Testis (tissue), 3 donors: ENCODE results near the gene ELK3. TPM values are rescaled to one million over a fixed set of nuclear protein-coding genes. Genes with fewer than 3 reads are reported as not detected.

Experiments
- DNase-seq: peaks from one replicate; pipeline ENCODE4 v3.0.0-alpha.2; 2019
- H3K27ac ChIP-seq, 2 donors: fragments of 200-600 bp; sonication (generic); one replicate each; pipeline ENCODE4 v1.5.1; 2019
- H3K27me3 ChIP-seq: fragments of 200-600 bp; sonication (generic); one replicate; pipeline ENCODE4 v1.5.1; 2019
- H3K36me3 ChIP-seq: fragments of 200-600 bp; sonication (generic); one replicate; pipeline ENCODE4 v1.5.1; 2017; ENCODE audit warnings: low read depth; ENCODE audit errors: missing control alignments
- H3K4me1 ChIP-seq: fragments of 200-600 bp; sonication (generic); one replicate; pipeline ENCODE4 v1.5.1; 2019
- H3K4me3 ChIP-seq, 2 donors: fragments of 200-600 bp; sonication (generic); one replicate each; pipeline ENCODE4 v1.5.1; 2017 to 2019
- H3K9me3 ChIP-seq: fragments of 200-600 bp; sonication (generic); one replicate; pipeline ENCODE4 v1.5.1; 2017
- CTCF ChIP-seq, 3 experiments: fragments of 450-650 bp in 2 of 3; fragments of 200-600 bp in 1 of 3; sonication (generic) in 1 of 3; IDR thresholded peaks; one replicate each; pipeline ENCODE4 v1.5.1; 2016 to 2019; ENCODE audit warnings: antibody characterized with exemption in 3 of 3, mild to moderate bottlenecking in 2 of 3, moderate library complexity in 1 of 3
- POLR2A ChIP-seq: fragments of 450-650 bp; IDR thresholded peaks from one replicate; pipeline ENCODE4 v1.6.1; 2017; ENCODE audit warnings: antibody characterized with exemption, mild to moderate bottlenecking, moderate library complexity
- WGBS, 2 donors: methylation state at CpG; one replicate each; pipeline ENCODE4 v1.1.5; 2018; 5-methylcytosine and 5-hydroxymethylcytosine counted together
- intact Hi-C: fragments of 100-400 bp; cut with DNase I; formaldehyde crosslinking; loops from one replicate; pipeline ENCODE4 v1.15.1; 2023; ENCODE audit warnings: low total_unique reads
- polyA plus RNA-seq: library from polyadenylated mRNA; stranded (reverse); fragments of 350-450 nt; fragmentation: Illumina TruSeq; extraction: RNeasy Lipid Tissue Mini Kit (QIAGEN cat#74804); gene quantifications from one replicate; pipeline ENCODE4 v1.2.3, GENCODE V29; 2014; ENCODE audit warnings: low read depth, low replicate concordance; ENCODE audit not compliant: insufficient read depth
- total RNA-seq, 2 donors: library from RNA; depleted of rRNA; stranded (reverse); fragments of >200 nt; gene quantifications; one replicate each; pipeline ENCODE4 v1.2.3, GENCODE V29; 2016

ELK3 gene
- total and polyA plus RNA-seq, 3 donors from 2014 or later, result 11.3 to 17.1 (median 15.4) TPM

DNA sequence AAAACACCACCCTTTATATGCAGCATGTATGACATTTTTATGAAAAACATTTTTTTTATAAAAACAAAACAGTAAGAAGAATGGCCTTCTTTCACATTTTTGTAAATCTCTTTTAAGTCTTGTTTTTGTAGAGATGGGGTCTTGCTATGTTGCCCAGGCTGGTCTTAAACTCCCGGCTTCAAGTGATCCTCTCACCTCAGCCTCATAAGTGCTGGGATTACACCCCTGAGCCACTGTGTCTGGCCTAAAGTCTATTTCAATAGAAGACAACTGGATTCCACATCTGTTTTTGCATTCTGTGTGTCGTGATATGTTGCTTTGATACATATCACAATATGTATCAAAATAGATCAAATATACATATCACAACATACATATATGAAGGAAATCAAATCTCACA lies 98.9 kb downstream of the ELK3 start:
- Histone ChIP-seq H3K4me3 (no peak overlapping the region), H3K36me3 (no peaks in the 10 kb centered on the region), H3K4me1 (no peaks in the 10 kb centered on the region), H3K27ac (no peak overlapping the region), H3K27me3 (no peaks in the 10 kb centered on the region), H3K9me3 (no peaks in the 10 kb centered on the region)
- TF ChIP-seq CTCF (IDR thresholded peaks at IDR 0.05) (no peak), POLR2A (no peak)
- 90 to 95% methylated on average over 2 of the region's 2 CpGs for WGBS, 2 donors
- no peak for DNase-seq
- intact Hi-C loops, result no loop called here

DNA sequence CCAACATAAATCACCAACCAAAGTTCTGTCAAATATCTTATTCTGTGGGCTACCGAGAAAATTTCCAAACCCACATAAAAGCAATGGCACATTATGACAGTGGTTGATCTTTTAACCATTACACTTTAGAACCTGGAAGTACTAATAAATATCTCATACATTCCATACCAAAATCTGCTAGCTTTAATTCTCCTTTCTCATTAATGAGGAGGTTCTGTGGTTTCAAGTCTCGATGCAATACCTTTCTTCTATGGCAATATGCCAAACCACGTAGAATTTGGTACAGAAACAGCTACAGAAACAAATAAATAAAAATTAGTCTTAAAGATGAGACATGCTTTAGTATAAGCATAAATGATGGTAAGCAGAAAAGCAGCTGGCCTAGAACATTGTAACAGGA lies 100.7 kb downstream of the ELK3 start:
- no peak overlapping the region for H3K4me3 ChIP-seq
- no peak overlapping the region for H3K27ac ChIP-seq
- H3K9me3 ChIP-seq, result no peaks in the 10 kb centered on the region
- 76 to 84% methylated on average over 3 of the region's 3 CpGs for WGBS, 2 donors
- DNase-seq, result no peak
- no peaks in the 10 kb centered on the region for H3K27me3 ChIP-seq
- no peaks in the 10 kb centered on the region for H3K4me1 ChIP-seq
- intact Hi-C loops, result no loop called here
- TF ChIP-seq CTCF (IDR thresholded peaks at IDR 0.05) (no peak), POLR2A (no peak)
- no peaks in the 10 kb centered on the region for H3K36me3 ChIP-seq

DNA sequence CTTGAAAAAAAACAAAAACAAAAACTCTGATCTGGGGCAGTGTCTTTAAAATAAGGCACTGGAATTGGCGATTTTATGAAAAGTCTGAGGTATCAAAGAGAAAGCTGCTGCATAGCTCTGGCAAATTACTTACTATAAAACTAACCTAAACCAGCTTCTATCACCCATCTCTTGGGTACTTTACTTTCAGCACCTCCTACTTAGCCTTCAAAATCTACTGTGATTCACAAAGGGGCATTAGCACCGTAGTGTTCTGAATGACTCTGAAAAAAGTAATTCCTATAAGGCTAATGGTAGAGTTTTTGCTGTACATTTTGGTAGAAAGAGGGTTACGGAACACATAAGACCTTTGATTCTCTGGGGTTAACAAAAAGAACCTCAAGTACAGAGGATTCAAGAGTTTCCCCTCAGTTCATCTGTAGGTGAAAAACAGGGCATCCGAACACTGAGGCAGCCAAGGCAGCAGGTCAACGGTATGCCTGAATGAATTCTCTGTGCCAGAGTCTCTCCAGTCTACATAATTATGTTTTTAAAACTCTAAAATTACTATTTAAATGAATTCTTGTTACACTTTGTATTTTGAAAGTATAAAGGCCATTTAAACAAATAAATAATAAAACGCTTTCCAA lies 101.5 kb downstream of the ELK3 start:
- no peak for TF ChIP-seq POLR2A
- TF ChIP-seq CTCF (IDR thresholded peaks at IDR 0.05), result no peak

GRCh38 chr12:96297504-96297903 lies 103.3 kb downstream of the ELK3 start:
- Histone ChIP-seq H3K27me3 (no peaks in the 10 kb centered on the region), H3K4me3 (no peak overlapping the region), H3K27ac (no peak overlapping the region), H3K9me3 (no peaks in the 10 kb centered on the region), H3K36me3 (no peaks in the 10 kb centered on the region), H3K4me1 (no peaks in the 10 kb centered on the region)
- DNase-seq, result no peak
- intact Hi-C loops, result no loop called here
- 87 to 98% methylated on average over 4 of the region's 4 CpGs for WGBS, 2 donors
- no peak for TF ChIP-seq CTCF (IDR thresholded peaks at IDR 0.05)
- TF ChIP-seq POLR2A, result no peak

More for the DNA sequence above, 101.5 kb downstream of the ELK3 start:
- Histone ChIP-seq H3K4me3 (no peak overlapping the region), H3K27ac (no peak overlapping the region), H3K9me3 (no peaks in the 10 kb centered on the region), H3K4me1 (no peaks in the 10 kb centered on the region), H3K27me3 (no peaks in the 10 kb centered on the region), H3K36me3 (no peaks in the 10 kb centered on the region)
- no peak for DNase-seq
- 85% methylated on average over 6 of the region's 6 CpGs for WGBS, 2 donors
- intact Hi-C loops, result no loop called here

GRCh38 chr12:96300064-96300463 lies 105.9 kb downstream of the ELK3 start:
- no peak overlapping the region for H3K4me3 ChIP-seq
- intact Hi-C loops, result no loop called here
- 90 to 94% methylated on average over 5 of the region's 5 CpGs for WGBS, 2 donors
- TF ChIP-seq POLR2A (no peak), CTCF (IDR thresholded peaks at IDR 0.05) (no peak)
- no peaks in the 10 kb centered on the region for H3K27me3 ChIP-seq
- H3K9me3 ChIP-seq, result no peaks in the 10 kb centered on the region
- no peak for DNase-seq
- no peak overlapping the region for H3K27ac ChIP-seq
- no peaks in the 10 kb centered on the region for H3K4me1 ChIP-seq
- H3K36me3 ChIP-seq, result no peaks in the 10 kb centered on the region
